Measurements from ENCODE around the gene CAMK1D.

CAMK1D gene

DNA sequence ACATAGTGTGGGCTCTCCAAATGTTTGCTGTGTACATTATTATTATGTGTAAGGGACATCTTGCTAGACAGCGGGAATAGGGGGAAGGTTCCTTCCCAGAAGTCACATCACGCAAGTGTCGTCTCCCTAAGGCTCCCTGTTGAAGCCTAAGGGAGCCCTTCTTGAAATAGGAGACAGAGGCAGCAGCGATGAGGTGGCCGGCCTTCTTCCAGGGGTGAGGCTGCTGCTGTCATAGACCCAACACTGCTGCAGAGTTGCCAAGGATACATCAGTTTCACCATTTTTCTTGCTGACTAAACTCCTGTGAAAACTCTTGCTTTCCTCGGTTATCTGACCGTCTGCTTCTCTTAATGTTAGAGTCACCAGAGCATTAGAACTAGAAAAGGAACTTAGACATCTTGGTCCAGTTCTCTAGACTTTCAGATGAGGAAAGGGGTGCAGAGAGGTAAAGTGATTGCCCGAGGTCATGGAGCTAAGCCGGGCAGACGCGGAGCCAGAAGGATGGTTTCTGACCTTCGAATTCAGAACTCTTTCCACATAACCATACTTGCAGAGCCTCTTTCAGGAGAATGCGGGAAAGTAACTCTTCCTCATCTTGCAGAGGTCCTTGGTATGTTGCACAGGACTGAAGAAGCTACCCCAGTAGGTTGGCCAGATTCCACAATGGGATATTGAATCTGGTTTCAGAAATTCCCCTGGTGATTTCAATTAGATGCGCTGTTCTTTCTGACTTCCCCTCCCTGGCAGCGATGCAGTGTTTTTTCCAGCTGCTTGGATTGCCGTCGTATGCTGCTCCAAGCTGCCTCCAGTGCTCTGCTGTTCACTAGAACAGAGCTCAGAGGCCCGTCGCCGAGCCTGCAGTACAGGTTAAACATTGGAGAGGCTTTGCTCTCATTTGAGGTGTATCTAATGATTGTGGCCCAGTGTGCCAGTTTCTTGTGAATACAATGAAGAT is 217.1 kb downstream of the CAMK1D start:
- no peak for DNase-seq

DNA sequence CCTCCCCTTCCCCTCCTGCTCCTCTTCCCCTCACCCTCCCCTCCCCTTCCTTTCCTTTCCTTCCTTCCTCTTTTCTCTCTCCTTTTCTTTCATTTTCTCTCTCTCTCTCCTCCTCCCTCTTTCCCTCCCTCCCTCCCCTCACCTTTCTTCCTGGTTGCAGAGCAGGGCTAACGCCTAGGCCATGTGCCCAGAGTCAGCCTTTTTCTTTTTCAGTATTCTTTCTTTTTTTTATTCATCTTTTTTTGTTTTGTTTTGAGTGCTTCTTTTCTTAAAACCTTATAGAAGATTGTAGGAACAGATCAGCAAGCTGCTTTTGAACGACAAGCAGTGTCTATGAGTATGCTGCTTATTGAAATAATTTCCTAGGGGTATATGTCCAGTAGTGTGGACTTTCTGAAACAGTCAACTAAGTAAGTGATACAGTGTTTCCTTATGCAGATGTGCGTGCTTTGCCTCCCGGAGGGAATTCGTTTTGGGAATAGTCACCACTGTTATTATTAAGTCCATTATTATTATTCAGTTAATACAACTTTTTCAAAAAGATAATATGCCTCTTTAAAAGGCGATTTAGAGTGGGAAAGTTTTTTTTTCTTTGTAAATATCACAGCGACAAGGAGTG is 219.2 kb downstream of the CAMK1D start:
- no peak for DNase-seq

DNA sequence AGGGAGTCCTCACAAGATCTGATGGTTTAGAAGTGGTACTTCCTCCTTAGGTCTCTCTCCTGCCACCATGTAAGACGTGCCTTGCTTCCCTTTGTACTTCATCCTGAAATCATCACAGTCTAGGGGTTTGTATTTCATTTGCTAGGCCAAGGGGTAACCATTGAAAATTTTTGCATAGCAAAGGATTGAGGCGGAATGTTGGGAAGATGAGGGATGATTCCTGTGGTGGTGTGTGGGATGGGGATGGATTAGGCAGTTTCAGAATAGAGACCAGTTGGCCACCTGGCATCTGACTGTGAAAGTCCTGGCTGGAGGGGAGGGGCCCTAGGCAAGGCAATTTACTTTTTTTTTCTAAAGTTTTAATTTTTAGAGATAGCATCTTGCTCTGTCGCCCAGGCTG is 222.9 kb downstream of the CAMK1D start:
- DNase-seq: no peak

DNA sequence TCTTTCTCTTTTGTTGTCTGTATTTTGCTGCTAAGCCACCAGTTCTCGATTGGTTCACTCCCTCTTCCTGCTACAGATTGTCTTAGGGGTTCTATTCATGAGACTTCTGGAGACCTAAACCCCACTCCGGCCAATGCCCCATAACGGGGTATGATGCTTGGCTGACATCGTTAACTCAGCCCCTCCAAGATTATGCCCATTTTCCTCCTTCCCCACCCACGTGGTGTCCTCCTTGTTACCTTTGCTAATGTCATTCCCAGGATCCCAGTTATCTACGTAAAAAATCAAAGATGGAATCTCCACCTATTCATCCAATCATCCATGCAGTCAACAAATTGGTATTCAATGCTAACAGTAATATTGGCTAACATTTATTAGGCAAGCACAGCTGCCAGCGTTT is 228.3 kb downstream of the CAMK1D start:
- no peak for DNase-seq

DNA sequence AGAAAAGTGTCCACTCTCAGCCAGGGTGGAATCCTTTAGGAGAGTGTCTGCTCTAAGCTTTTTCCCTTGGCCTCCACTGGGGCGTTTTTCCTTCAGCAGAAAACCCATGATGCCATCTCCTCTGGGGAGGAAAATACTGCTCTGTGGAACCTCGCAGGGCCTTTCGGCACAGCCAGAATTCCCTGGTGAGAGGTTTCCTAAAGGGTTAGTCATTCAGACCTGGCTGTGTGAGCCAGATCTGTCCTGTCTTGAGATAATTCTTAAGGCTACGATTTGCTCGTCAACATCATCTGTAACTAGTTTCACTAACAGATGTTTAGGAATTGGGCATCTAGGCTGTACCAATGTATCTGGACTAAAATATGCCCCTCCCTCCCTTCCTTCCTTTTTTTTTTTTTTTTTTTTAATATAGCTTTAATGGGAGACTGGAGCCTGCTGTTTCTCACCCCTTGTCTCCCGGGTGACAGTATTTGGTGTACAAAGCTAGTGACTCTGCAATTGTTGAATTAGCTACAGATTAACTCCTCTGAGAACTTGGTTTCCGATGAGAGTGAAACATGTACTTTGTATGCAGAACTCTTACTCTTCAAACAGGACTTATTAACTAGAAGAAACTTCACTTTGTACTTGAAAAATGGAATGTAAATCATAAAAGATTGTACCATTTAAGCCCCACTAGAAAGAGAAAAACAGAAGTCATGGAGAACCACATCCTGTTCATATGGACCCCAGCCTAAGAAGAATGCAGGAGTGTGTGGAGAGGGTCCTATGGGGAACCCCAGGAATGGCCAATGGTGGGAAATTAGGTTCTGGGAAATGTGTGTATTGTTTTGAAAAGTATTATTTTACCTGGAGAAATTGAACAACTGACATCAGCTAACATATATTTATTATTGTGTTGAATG is 230.9 kb downstream of the CAMK1D start:
- DNase-seq: no peak

DNA sequence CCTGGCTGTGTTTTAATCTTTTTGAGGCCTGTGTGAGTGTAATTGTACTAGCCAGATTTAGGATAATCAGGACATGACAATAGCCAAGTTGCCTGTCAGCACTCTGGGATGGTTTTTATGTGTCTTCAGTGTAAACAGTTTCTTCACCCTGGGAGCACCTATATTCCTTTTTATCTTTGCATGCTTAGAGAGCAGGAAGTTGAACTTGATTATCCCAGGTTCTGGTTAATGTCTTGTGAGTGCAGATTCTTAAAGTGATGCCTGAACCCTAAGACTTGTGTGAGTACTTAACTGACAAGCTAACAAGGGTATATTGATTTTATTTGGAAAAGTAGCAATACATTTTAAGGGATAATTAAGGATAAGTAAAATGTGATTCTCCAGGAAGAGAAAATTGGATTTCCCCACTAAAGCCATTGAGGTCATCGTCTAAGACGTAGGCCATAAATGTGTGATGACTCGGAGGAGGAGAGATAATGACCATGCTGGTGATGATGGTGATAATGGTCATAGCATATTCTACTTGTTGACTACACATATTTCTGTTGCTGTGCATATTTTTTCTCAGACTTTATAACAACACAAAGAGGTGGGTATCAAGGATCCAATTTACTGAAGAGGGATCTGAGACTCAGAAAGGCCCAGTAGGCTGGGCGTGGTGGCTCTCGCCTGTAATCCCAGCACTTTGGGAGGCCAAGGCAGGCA is 234.7 kb downstream of the CAMK1D start:
- DNase-seq: no peak

DNA sequence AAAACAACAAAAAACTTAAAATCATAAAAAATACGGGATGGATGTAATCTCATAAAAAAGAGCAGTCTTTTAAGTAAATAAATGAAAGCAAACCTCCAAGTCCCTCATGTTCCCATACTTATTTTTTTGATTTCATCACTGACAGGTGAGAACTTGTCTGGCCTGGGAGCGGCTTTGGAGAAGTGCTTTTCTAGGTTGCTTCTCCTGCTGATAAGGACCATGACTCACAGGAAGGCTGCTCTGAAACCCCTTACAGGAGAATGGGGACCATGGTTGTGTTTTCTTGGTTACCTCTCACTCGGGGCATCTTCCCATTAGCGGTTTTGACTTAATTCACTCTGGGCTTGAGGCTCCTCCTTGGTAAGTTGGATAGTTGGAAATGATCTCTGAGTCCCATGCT is 237.4 kb downstream of the CAMK1D start:
- no peak for DNase-seq

DNA sequence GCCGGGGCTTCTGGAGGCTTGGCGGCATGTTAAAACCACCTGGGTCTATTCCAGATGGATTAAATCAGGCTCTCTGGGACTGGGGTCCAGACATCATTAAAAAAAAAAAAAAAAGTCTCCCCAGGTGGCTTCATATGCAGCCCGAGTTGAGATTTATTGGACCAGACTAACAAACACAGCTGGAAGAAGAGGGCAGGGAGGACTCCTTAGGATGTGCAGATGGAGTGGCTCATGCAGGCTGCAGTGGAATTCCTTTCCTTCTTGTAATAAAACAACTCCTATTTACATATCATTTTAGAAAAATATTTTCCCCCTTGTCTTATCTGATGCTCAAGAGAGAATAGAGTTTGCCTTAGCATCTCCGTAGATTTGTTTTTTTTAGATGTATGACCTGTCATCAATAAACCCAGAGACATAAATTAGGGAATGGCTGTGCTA is 238.1 kb downstream of the CAMK1D start:
- DNase-seq: no peak

DNA sequence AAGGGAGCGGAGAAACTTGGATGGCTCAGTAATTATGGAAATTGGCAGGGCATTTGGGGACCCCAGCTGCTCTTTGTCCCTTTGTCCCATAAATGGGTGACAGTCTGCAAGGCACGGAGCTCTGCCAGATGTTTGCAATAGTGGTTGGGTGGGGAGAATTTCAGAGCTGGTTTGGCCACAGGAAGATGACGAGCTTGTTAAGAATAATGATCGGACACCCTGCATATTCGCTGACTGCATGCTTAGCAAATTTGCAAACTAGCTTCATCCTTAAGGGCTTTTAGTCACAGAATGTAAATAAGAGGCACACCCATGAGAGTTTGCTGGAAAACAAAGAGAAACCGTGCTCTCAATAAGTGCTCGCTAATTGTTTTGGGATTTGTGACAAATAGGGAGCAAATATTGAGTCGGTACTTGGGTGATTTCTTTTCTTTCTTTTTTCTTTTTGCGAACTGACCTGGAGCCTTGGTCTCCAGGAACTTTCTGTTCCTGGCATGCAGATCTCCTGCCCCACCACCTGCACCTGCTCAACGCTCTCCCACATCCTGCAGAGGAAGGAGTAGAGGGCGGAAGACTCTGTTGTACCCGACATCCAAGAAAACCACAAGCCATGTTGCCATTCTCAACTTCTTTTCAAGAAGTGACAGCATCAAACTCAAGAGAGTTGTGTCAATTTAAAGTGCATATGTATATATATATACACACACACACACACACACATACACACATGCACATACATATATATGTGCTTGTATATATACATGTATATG is 238.9 kb downstream of the CAMK1D start:
- DNase-seq: peak; percentile 17

DNA sequence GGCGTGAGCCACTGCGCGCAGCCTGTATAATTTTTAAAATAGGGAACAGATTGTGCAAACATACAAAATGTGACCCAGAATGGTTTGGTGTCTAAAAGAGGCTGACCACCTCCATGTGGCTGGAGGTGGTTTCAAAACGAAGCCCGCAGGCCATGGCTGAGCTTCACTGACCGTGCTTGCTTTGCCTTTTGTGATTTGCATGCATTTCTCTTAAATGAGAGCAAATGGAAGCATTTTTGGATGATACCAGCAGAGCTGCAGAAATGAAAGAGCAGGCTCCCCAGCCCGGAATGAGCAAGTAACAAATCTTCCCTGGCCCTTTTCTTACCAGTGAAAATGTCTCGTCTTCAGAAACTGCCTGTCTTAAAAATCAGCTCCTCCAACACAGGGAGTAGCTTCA is 239.9 kb downstream of the CAMK1D start:
- no peak for DNase-seq

DNA sequence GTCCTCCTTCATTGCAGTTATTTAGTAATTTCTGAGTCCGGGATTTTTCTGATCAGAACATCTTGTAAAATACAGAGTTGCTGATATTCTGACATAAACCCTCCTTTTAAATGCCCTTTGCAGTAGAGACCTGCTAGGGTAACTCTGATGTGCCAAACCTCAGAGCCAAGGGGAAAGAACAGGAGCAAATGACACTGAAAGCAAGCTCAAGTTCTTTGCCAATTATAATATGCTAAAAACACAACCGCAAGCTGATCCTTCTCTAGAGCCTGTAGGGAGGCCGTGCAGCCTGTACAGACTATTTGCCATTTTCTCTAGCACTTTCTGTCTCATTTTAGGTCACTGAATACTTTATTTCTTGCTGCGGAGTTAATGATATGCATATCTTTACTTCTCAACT is 240.4 kb downstream of the CAMK1D start:
- DNase-seq: no peak

DNA sequence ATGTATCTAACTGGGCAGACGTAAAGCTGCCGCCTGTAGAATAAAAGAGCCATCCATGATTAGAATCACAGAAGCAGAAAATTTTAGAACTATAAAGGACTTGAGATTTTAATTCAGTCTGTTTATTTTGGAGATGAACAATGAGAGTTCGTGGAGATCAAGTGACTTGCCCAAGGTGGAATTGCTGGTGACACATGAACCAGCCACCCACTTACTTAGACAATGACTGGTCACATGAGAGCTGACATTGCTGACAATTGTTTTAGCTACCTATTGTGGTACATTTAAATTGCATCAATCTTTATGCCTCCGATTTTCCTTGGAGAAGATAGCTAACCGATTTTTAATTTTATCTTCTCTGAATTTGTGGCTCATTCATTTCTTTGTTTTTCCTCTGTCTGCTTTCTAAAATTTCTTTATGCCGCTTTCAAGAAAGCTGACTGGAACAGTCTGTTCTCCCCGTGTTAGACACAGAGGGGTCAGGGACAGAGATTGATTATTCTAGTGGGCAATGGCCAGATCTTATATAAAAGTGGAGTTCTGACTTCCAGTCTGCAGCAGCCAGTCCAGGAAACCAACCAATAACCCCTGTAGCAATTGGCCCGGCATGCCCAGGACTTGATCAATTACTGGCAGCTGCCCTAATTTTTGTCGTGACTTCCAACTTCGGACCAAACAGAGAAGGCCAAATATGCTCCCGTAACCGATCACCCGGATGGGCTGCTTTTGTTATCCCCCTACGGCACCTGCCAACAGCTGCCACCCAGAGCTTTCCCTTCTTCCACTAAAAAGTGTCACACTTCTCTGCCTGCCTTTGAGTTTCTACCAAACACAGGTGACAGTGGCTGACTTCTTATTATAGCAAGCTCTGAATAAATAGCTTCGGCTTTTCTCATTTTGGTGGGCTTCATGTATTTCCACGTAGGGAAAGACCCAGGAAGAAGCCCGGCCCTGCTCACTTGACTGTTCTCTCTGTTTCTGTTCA is 241.6 kb downstream of the CAMK1D start:
- DNase-seq: no peak

DNA sequence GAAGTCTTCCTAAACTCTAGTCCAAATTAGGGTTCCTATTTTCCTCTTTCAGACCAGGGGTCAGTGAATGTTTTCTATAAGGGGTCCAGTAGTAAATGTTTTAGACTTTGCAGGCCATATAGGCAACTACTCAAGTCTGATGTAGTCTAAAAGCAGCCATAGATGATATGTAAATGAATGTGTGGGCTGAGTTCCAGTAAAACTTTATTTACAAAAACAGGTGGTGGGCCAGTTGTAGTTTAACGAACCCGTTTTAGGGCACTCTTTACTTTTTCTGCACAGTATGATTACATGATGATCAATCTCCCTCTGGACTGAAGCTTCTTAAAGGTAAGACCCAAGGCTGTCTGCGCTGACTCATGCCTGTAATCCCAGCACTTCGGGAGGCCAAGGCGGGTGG is 243.6 kb downstream of the CAMK1D start:
- DNase-seq: no peak

DNA sequence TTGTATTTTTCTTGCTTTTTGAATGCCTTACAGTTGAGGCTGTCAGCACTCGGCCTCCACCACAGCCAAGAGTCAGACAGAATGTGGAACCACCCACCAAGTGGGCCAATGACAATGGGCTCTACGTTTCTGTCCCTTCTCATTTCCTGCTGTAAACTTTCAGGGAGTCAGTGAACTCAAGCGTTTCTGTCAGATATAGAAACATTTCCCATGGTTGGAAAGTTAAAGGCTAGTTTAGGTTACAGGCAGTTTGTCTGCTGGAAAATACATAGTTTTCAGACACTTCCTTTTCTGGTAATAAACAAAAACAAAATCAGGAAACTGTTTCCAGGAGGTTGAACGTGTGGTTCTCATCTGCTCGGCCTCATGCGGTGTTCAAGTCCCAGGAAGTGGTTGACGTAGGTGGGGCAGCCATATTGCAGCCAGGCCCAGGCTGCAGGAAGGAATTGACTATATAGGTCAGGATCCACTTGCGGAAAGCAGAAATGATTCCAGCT is 245.1 kb downstream of the CAMK1D start:
- peak; percentile 43 for DNase-seq

DNA sequence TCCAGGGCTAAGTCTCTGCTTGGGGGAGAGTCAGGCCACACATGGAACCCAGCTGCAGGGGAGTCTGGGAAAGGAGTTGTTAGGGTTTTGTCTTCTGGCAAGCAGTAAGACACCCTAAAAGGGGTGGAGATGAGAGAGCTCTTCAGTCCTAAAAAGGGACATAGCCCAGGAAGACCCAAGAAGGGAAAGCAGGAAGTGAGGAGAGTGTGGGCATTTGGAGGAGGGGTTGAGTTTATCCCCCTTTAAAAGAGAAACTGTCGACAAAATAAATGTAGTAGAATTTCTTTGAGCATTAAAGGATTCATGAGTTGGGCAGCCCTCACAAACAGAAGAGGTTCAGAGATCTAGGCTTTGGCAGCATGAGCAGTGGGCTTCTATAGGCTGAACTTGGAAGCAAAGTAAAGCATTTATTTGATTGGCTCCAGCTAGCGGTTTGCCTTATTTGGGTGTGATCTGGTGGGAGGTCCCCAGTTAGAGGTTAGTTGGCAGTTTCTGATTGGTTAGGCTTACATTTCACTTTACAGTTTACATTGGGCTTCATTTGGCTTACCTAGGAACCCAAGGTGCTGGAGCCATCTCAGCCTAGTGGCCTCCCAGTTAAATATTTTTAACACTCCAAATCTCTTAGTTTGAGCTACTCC is 246.7 kb downstream of the CAMK1D start:
- DNase-seq: no peak

DNA sequence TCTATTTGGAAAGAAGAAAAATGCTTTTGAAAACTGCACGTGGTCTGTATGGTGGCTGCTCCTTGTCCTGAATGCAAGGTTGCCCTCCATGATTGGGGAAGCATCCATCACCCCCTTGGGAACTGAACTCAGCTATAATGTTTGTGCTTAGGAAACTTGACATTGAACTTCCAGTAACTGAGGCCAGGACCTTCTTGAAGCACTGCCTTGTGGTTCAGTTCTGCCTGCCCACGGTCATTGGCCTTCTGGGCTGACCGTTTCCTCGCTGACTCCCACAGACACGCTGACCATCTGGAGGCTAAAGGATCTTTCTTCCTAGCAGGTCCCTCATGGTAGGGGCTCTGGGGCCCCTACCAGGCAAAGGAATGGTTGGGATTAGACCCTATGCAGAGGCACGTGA is 247.8 kb downstream of the CAMK1D start:
- DNase-seq: no peak

DNA sequence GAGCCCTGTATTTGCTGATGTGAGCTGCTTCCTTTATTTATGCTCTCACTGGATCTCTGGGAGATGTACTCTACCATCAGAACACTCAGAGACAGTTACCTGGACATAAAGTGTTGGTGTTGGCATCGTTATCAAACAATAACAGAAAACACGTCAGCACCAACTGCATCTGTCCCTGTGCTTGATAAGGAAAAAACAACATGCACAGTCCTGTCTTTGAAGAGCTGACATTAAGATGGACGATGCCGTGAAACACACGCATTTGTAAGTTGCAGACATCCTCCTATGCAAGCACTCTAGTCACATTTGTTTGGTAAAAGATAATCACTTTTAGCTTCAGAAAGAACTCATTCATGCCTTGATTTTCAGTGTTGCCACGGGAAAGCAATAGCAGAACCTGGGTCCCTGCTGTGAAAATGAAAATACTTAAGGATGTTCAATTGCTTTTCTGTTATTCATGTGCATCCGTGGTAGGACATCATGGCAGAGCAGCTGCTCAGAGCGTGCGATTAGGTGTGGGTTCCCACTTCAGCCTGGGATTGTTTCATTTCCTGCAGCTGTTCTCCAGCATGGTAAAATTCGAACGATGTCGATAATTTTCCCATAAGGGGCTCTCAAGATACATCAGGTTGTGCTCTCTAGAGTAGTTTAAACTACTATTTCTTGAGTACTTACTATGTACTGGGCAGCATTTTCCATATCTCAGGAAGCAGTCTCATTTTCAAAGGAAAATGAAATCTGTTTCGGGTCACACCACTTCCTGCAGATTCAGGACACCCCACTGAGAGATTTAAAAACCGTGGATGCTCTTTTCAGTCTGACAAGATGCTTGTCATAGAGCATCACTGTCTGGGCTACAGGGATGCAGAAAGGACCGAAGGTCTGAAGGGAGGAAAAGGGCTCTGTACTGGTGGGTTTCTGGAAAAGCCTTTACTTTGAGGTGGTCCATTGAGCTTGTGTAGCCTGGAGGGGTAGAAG is 248.7 kb downstream of the CAMK1D start:
- DNase-seq: no peak

DNA sequence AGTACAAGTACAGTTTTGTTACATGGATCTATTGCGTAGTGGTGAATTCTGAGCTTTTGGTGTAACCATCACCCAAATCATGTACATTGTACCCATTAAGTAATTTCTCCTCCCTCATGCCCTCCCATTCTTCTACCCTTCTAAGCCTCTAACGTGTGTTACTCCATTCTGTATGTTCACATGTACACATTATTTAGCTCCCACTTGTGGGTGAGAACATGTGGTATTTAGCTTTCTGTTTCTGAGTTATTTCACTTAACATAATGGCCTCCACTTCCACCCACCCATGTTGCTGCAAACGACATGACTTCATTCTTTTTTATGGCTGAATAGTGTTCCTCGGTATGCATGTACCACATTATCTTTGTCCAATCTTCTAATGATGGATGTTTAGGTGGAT is 251.3 kb downstream of the CAMK1D start:
- DNase-seq: no peak

DNA sequence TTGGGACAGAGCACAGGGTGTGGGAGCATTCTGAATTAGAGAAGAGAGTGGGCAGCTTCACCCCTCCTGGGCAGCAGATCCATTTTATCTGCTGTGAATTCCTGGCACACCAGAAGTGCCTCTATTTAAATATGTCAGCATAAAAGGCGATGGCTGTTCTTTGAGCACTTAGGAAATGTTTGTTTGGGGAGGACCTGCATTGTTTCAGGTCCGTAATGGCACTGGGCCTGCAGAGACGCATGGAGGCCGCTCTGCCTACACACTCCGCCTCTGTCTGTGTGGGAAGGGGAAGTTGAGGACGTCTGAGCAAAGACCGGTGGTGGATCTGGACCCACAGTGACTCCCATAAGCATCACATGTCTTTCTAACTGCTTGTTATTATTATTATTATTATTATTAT is 253.2 kb downstream of the CAMK1D start:
- DNase-seq: no peak

Data from activated CD4-positive, alpha-beta T cell treated with anti-CD3 and anti-CD28 coated beads, Interleukin-2, amount 50 U/mL, for 16 hours (primary cell).